ENCODE data around the gene CTNS.

DNA sequence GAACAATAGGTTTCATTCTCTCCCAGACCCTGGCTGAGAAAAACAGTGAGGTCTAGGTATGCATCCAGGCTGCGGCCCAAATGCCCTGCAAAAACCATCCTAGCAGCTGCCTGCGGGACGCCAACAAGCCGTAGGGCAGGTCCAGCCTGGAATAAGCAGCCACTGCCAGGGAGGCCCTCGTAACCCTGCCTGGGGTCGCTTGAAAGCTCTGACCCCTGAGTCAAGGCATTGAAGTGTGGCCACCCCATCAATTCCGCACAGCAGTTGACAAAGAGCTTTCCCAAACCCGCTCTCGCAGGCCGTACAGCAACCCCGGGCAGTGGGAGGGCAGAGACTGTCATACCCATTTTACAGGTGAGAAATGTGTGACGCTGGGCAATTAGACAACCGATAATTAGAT is 38.5 kb upstream of the CTNS start:
- no peak for TF ChIP-seq CEBPB (IDR thresholded peaks at IDR 0.05; ENCODE audit: low read depth)
- no peak for TF ChIP-seq CTCF (IDR thresholded peaks at IDR 0.05 in 2 of 3, conservative IDR thresholded peaks at IDR 0.05 in 1 of 3; ENCODE audit: borderline replicate concordance in 1 of 3, insufficient read depth in 1 of 3, low read depth in 2 of 3, low read length in 2 of 3)
- no peak for TF ChIP-seq POLR2A (IDR thresholded peaks at IDR 0.05; ENCODE audit: borderline replicate concordance, extremely low read depth, insufficient read depth, insufficient read length)
- TF ChIP-seq SIN3A (IDR thresholded peaks at IDR 0.05; ENCODE audit: low read depth): no peak
- no peak for TF ChIP-seq POLR2AphosphoS5 (IDR thresholded peaks at IDR 0.05; ENCODE audit: low read depth, low read length)
- TF ChIP-seq YY1 (IDR thresholded peaks at IDR 0.05; ENCODE audit: extremely low read depth, insufficient replicate concordance, low read depth, low read length): no peak
- TF ChIP-seq JUND (IDR thresholded peaks at IDR 0.05): no peak
- TF ChIP-seq REST (IDR thresholded peaks at IDR 0.05; ENCODE audit: low read depth): no peak
- no peak for TF ChIP-seq ZNF274 (IDR thresholded peaks at IDR 0.05; ENCODE audit: low read depth, low read length)
- no peak for TF ChIP-seq RAD21 (IDR thresholded peaks at IDR 0.05; ENCODE audit: low read depth)

Data from HCT116 (cell line).